Karpas-422 (cell line): ENCODE measurements around the gene AFAP1L2. TPM values are rescaled to one million over a fixed set of nuclear protein-coding genes. Genes with fewer than 3 reads are reported as not detected.

ENCODE experiments used
- DNase-seq: peaks from one replicate; pipeline ENCODE4 v3.0.0-alpha.2; 2015
- H2AFZ ChIP-seq: fragments of 200-600 bp; sonication (generic); 2 replicates; pipeline ENCODE4 v1.6.1; 2014; ENCODE audit warnings: antibody characterized with exemption, low read length, mixed read lengths
- H3K27ac ChIP-seq: fragments of 200-600 bp; sonication (generic); 2 replicates; pipeline ENCODE4 v1.5.1; 2014; ENCODE audit warnings: mild to moderate bottlenecking, low read length, moderate library complexity
- H3K27me3 ChIP-seq: fragments of 200-600 bp; sonication (generic); 2 replicates; pipeline ENCODE4 v1.6.1; 2014; ENCODE audit warnings: low read length, mixed read lengths
- H3K36me3 ChIP-seq: fragments of 200-600 bp; sonication (generic); 2 replicates; pipeline ENCODE4 v1.6.1; 2014; ENCODE audit warnings: low read length, mixed read lengths; ENCODE audit not compliant: insufficient read depth
- H3K4me1 ChIP-seq: fragments of 200-600 bp; sonication (generic); 2 replicates; pipeline ENCODE4 v1.6.1; 2014; ENCODE audit warnings: mild to moderate bottlenecking, low read length, mixed read lengths
- H3K4me2 ChIP-seq: fragments of 200-600 bp; sonication (generic); 2 replicates; pipeline ENCODE4 v1.6.1; 2014; ENCODE audit warnings: low read length, low read depth, mild to moderate bottlenecking; ENCODE audit not compliant: poor library complexity, severe bottlenecking
- H3K4me3 ChIP-seq: fragments of 200-600 bp; sonication (generic); 2 replicates; pipeline ENCODE4 v1.5.1; 2014; ENCODE audit warnings: mild to moderate bottlenecking, antibody characterized with exemption, low read length, mixed read lengths
- H3K79me2 ChIP-seq: fragments of 200-600 bp; sonication (generic); 2 replicates; pipeline ENCODE4 v1.6.1; 2014; ENCODE audit warnings: mild to moderate bottlenecking, low read length, mixed read lengths
- H3K9ac ChIP-seq: fragments of 200-600 bp; sonication (generic); 2 replicates; pipeline ENCODE4 v1.6.0; 2014; ENCODE audit warnings: low read length
- H3K9me2 ChIP-seq: fragments of 200-600 bp; sonication (generic), shearing (Covaris generic); replicated peaks from 2 replicates; pipeline ENCODE4 v1.6.0; 2014; ENCODE audit warnings: mild to moderate bottlenecking, low read length, moderate library complexity; ENCODE audit not compliant: insufficient read depth
- H3K9me3 ChIP-seq: fragments of 300-700, 200-600 bp; sonication (generic); 2 replicates; pipeline ENCODE4 v1.6.1; 2014; ENCODE audit warnings: low read length, mixed read lengths
- H4K20me1 ChIP-seq: fragments of 200-600 bp; sonication (generic); 2 replicates; pipeline ENCODE4 v1.6.1; 2014; ENCODE audit warnings: mild to moderate bottlenecking, antibody characterized with exemption, low read length, low read depth; ENCODE audit not compliant: insufficient read depth
- total RNA-seq: library from RNA; depleted of rRNA; stranded (reverse); fragments of >200 nt; shearing (Covaris generic); gene quantifications from 2 replicates; pipeline ENCODE4 v1.2.3, GENCODE V29; 2014; ENCODE audit warnings: low replicate concordance

AFAP1L2 gene
- total RNA-seq, 1 experiment from 2014 or later: 2.0 TPM

GRCh38 chr10:114376523-114376922 is 27.8 kb downstream of the AFAP1L2 start:
- H3K9ac ChIP-seq: no peak overlapping the region
- H3K27ac ChIP-seq: no peak overlapping the region
- no peak overlapping the region for H3K4me3 ChIP-seq

GRCh38 chr10:114375047-114375446 is 29.3 kb downstream of the AFAP1L2 start:
- Histone ChIP-seq H3K9me2 (no peaks in the 10 kb centered on the region), H3K4me2 (no peak overlapping the region), H3K9ac (no peak overlapping the region), H2AFZ (no peak overlapping the region), H3K27me3 (no peaks in the 10 kb centered on the region), H3K4me3 (no peak overlapping the region), H3K4me1 (no peaks in the 10 kb centered on the region), H3K36me3 (no peaks in the 10 kb centered on the region), H3K27ac (no peak overlapping the region), H3K79me2 (no peaks in the 10 kb centered on the region), H4K20me1 (no peaks in the 10 kb centered on the region), H3K9me3 (no peaks in the 10 kb centered on the region)
- no peak for DNase-seq

More at GRCh38 chr10:114376523-114376922, 27.8 kb downstream of the AFAP1L2 start:
- Histone ChIP-seq H4K20me1 (no peaks in the 10 kb centered on the region), H3K4me2 (no peak overlapping the region), H3K9me3 (no peaks in the 10 kb centered on the region), H3K9me2 (no peaks in the 10 kb centered on the region), H3K4me1 (no peaks in the 10 kb centered on the region), H3K79me2 (no peaks in the 10 kb centered on the region), H3K27me3 (no peaks in the 10 kb centered on the region), H3K36me3 (no peaks in the 10 kb centered on the region), H2AFZ (no peak overlapping the region)
- DNase-seq: no peak

- H2AFZ ChIP-seq: no peak overlapping the region
- no peak overlapping the region for H3K27ac ChIP-seq
- H3K4me2 ChIP-seq: no peak overlapping the region
- no peaks in the 10 kb centered on the region for H3K36me3 ChIP-seq
- no peak for DNase-seq
- H3K79me2 ChIP-seq: no peaks in the 10 kb centered on the region
- no peaks in the 10 kb centered on the region for H3K27me3 ChIP-seq
- H4K20me1 ChIP-seq: no peaks in the 10 kb centered on the region
- H3K9ac ChIP-seq: no peak overlapping the region
- no peaks in the 10 kb centered on the region for H3K9me3 ChIP-seq
- no peaks in the 10 kb centered on the region for H3K9me2 ChIP-seq
- no peaks in the 10 kb centered on the region for H3K4me1 ChIP-seq
- H3K4me3 ChIP-seq: no peak overlapping the region
These were observed 30.1 kb downstream of the AFAP1L2 start for GRCh38 chr10:114374053-114374791.

GRCh38 chr10:114373631-114374030 is 30.7 kb downstream of the AFAP1L2 start:
- no peak overlapping the region for H3K4me3 ChIP-seq
- no peak overlapping the region for H2AFZ ChIP-seq
- no peak overlapping the region for H3K4me2 ChIP-seq
- H3K27ac ChIP-seq: no peak overlapping the region
- no peaks in the 10 kb centered on the region for H3K36me3 ChIP-seq
- H3K27me3 ChIP-seq: no peaks in the 10 kb centered on the region
- H3K79me2 ChIP-seq: no peaks in the 10 kb centered on the region
- no peak for DNase-seq
- no peak overlapping the region for H3K9ac ChIP-seq
- no peaks in the 10 kb centered on the region for H3K9me2 ChIP-seq
- H3K4me1 ChIP-seq: no peaks in the 10 kb centered on the region
- H3K9me3 ChIP-seq: no peaks in the 10 kb centered on the region
- no peaks in the 10 kb centered on the region for H4K20me1 ChIP-seq

GRCh38 chr10:114372995-114373394 is 31.3 kb downstream of the AFAP1L2 start:
- H4K20me1 ChIP-seq: no peaks in the 10 kb centered on the region
- H3K9ac ChIP-seq: no peak overlapping the region
- H3K36me3 ChIP-seq: no peaks in the 10 kb centered on the region
- no peaks in the 10 kb centered on the region for H3K27me3 ChIP-seq
- DNase-seq: no peak
- no peaks in the 10 kb centered on the region for H3K9me2 ChIP-seq
- no peaks in the 10 kb centered on the region for H3K79me2 ChIP-seq
- no peak overlapping the region for H3K4me3 ChIP-seq
- no peak overlapping the region for H3K27ac ChIP-seq
- no peak overlapping the region for H2AFZ ChIP-seq
- no peaks in the 10 kb centered on the region for H3K4me1 ChIP-seq
- no peak overlapping the region for H3K4me2 ChIP-seq
- no peaks in the 10 kb centered on the region for H3K9me3 ChIP-seq

GRCh38 chr10:114372179-114372578 is 32.1 kb downstream of the AFAP1L2 start:
- H3K36me3 ChIP-seq: no peaks in the 10 kb centered on the region
- no peak overlapping the region for H2AFZ ChIP-seq
- H4K20me1 ChIP-seq: no peaks in the 10 kb centered on the region
- no peak overlapping the region for H3K27ac ChIP-seq
- H3K4me2 ChIP-seq: no peak overlapping the region
- H3K4me1 ChIP-seq: no peaks in the 10 kb centered on the region
- H3K4me3 ChIP-seq: no peak overlapping the region
- no peaks in the 10 kb centered on the region for H3K9me2 ChIP-seq
- H3K79me2 ChIP-seq: no peaks in the 10 kb centered on the region
- no peaks in the 10 kb centered on the region for H3K27me3 ChIP-seq
- DNase-seq: no peak
- H3K9me3 ChIP-seq: no peaks in the 10 kb centered on the region
- H3K9ac ChIP-seq: no peak overlapping the region

- Histone ChIP-seq H3K4me1 (no peaks in the 10 kb centered on the region), H3K9ac (no peak overlapping the region), H3K4me2 (no peak overlapping the region), H3K79me2 (no peaks in the 10 kb centered on the region), H4K20me1 (no peaks in the 10 kb centered on the region), H3K9me2 (no peaks in the 10 kb centered on the region), H3K9me3 (no peaks in the 10 kb centered on the region), H3K27me3 (no peaks in the 10 kb centered on the region), H3K4me3 (no peak overlapping the region), H3K36me3 (no peaks in the 10 kb centered on the region), H3K27ac (no peak overlapping the region), H2AFZ (no peak overlapping the region)
- DNase-seq: no peak
These were observed 33.3 kb downstream of the AFAP1L2 start for GRCh38 chr10:114370966-114371365.

GRCh38 chr10:114370199-114370598 is 34.1 kb downstream of the AFAP1L2 start:
- Histone ChIP-seq H3K4me3 (no peak overlapping the region), H3K9ac (no peak overlapping the region), H2AFZ (no peak overlapping the region), H4K20me1 (no peaks in the 10 kb centered on the region), H3K9me3 (no peaks in the 10 kb centered on the region), H3K27me3 (no peaks in the 10 kb centered on the region), H3K27ac (no peak overlapping the region), H3K4me1 (no peaks in the 10 kb centered on the region), H3K36me3 (no peaks in the 10 kb centered on the region), H3K79me2 (no peaks in the 10 kb centered on the region), H3K9me2 (no peaks in the 10 kb centered on the region), H3K4me2 (no peak overlapping the region)
- DNase-seq: no peak
